A549 (cell line): ENCODE results near the gene AADACL4. TPM values are rescaled to one million over a fixed set of nuclear protein-coding genes. Genes with fewer than 3 reads are reported as not detected.

Source experiments
- ATAC-seq, 2 experiments: fragments of 200-7000 bp in 1 of 2; fragments of >200 bp in 1 of 2; cut with Nextera tagmentation in 1 of 2; cut with Tn5 transposase in 1 of 2; 3 replicates each; pipeline versions ENCODE4 v1.8.0 to v1.9.1; 2018 to 2020; ENCODE audit warnings: mild to moderate bottlenecking in 1 of 2, moderate library complexity in 1 of 2
- CTCF ChIA-PET: fragments of 300-600 bp; sonication (Branson Sonifier 250); formaldehyde crosslinking; extraction: SDS; loops from one replicate; lab custom pipeline; 2021; ENCODE audit warnings: antibody characterized with exemption, inconsistent platforms; lab: Yijun Ruan, JAX
- POLR2A ChIA-PET: fragments of 350-600 bp; formaldehyde crosslinking; extraction: SDS; loops from one replicate; lab custom pipeline; 2021; ENCODE audit warnings: antibody characterized with exemption, inconsistent platforms; lab: Yijun Ruan, JAX
- DNase-seq, 2 experiments: peaks; one replicate each; pipeline versions ENCODE4 v3.0.0 to v3.0.0-alpha.2; 2011 to 2016; ENCODE audit warnings: low read depth in 1 of 2, low spot score in 1 of 2
- FAIRE-seq: peaks from 2 replicates; lab custom pipeline; 2011; peaks lifted over from hg19 to GRCh38; lab: Jason Lieb, UNC
- H3K27ac ChIP-seq, 2 experiments: fragments of >200 bp; sonication (Bioruptor Twin); formaldehyde crosslinking; 3 replicates each; pipeline ENCODE4 v1.5.1; 2016 to 2017
- H3K4me1 ChIP-seq: fragments of >200 bp; sonication (Bioruptor Twin); formaldehyde crosslinking; 3 replicates; pipeline ENCODE4 v1.6.1; 2016
- H3K4me2 ChIP-seq: fragments of >200 bp; sonication (Bioruptor Twin); formaldehyde crosslinking; 3 replicates; pipeline ENCODE4 v1.6.1; 2016
- H3K4me3 ChIP-seq: fragments of >200 bp; sonication (Bioruptor Twin); formaldehyde crosslinking; 3 replicates; pipeline ENCODE4 v1.5.1; 2016
- H3K9me3 ChIP-seq: fragments of >200 bp; sonication (Bioruptor Twin); formaldehyde crosslinking; 3 replicates; pipeline ENCODE4 v1.6.1; 2016
- CBX8 ChIP-seq: fragments of 200-600 bp; sonication (generic); IDR thresholded peaks from 2 replicates; pipeline ENCODE4 v1.6.1; 2016
- CHD2 ChIP-seq: fragments of 150-350 bp; IDR thresholded peaks from 2 replicates; pipeline ENCODE4 v1.6.1; 2014; ENCODE audit warnings: low read length; ENCODE audit not compliant: partially characterized antibody
- EHMT2 ChIP-seq: fragments of 200-600 bp; sonication (generic); IDR thresholded peaks from 2 replicates; pipeline ENCODE4 v1.6.1; 2016; ENCODE audit warnings: antibody characterized with exemption, low read depth, mild to moderate bottlenecking, moderate library complexity
- ELK1 ChIP-seq: fragments of 150-350 bp; IDR thresholded peaks from 2 replicates; pipeline ENCODE4 v1.6.1; 2014; ENCODE audit warnings: low read depth, mild to moderate bottlenecking, low read length
- EP300 ChIP-seq, 2 experiments: fragments of >200 bp; sonication (Bioruptor Twin); formaldehyde crosslinking; IDR thresholded peaks; 2 replicates in 1 of 2; 3 replicates in 1 of 2; pipeline ENCODE4 v1.6.1; 2016 to 2017
- FOSB ChIP-seq: fragments of 250-450 bp; sonication (Bioruptor Pico); IDR thresholded peaks from 2 replicates; pipeline ENCODE4 v1.5.0; 2020; ENCODE audit warnings: mild to moderate bottlenecking, moderate library complexity
- HDAC2 ChIP-seq: fragments of 200-600 bp; sonication (generic); IDR thresholded peaks from 2 replicates; pipeline ENCODE4 v1.6.1; 2016
- JUN ChIP-seq, 2 experiments: fragments of >200 bp; sonication (Bioruptor Twin); formaldehyde crosslinking; IDR thresholded peaks; 2 replicates in 1 of 2; 3 replicates in 1 of 2; pipeline ENCODE4 v1.6.1; 2016 to 2017
- KDM5A ChIP-seq: fragments of 200-600 bp; sonication (generic); IDR thresholded peaks from 2 replicates; pipeline ENCODE4 v1.6.1; 2016; ENCODE audit warnings: antibody characterized with exemption, mild to moderate bottlenecking
- MAX ChIP-seq: IDR thresholded peaks from 2 replicates; pipeline ENCODE4 v1.6.1; 2012
- NFE2L2 ChIP-seq: fragments of 150-350 bp; conservative IDR thresholded peaks from 2 replicates; pipeline ENCODE4 v1.6.1; 2014; ENCODE audit warnings: low read length
- NPAS2 ChIP-seq: fragments of 250-450 bp; sonication (Bioruptor Pico); IDR thresholded peaks from 2 replicates; pipeline ENCODE4 v1.8.0; 2022; ENCODE audit warnings: mild to moderate bottlenecking, moderate library complexity, borderline replicate concordance
- NR3C1 ChIP-seq: fragments of >200 bp; sonication (Bioruptor Twin); formaldehyde crosslinking; IDR thresholded peaks from 3 replicates; pipeline ENCODE4 v1.6.1; 2017
- PHF8 ChIP-seq: fragments of 200-600 bp; sonication (generic); IDR thresholded peaks from 2 replicates; pipeline ENCODE4 v1.6.1; 2016; ENCODE audit warnings: low read depth, mild to moderate bottlenecking, antibody characterized with exemption, moderate library complexity, borderline replicate concordance
- POLR2AphosphoS2 ChIP-seq: conservative IDR thresholded peaks from 2 replicates; pipeline ENCODE4 v1.6.1; 2012; ENCODE audit warnings: low read length, improper control_type of control experiment, inconsistent platforms
- RNF2 ChIP-seq: fragments of 200-600 bp; sonication (generic); IDR thresholded peaks from 2 replicates; pipeline ENCODE4 v1.6.1; 2016; ENCODE audit warnings: low read depth, mild to moderate bottlenecking, antibody characterized with exemption, moderate library complexity, borderline replicate concordance
- TFCP2L1 ChIP-seq: fragments of 250-450 bp; sonication (Bioruptor Pico); IDR thresholded peaks from 2 replicates; pipeline ENCODE4 v1.5.0; 2021; ENCODE audit warnings: mild to moderate bottlenecking
- ZSCAN20 ChIP-seq: fragments of 250-450 bp; sonication (Bioruptor Pico); IDR thresholded peaks from 2 replicates; pipeline ENCODE4 v1.8.0; 2022; ENCODE audit warnings: mild to moderate bottlenecking, moderate library complexity
- WGBS: methylation state at CpG from one replicate; pipeline ENCODE4 v1.1.6; 2017; ENCODE audit errors: missing lambda C conversion rate; 5-methylcytosine and 5-hydroxymethylcytosine counted together
- polyA plus RNA-seq, 4 experiments: library from polyadenylated mRNA; depleted of rRNA in 3 of 4; stranded (reverse); fragments of >200 nt; fragmentation: RNase III in 1 of 4; extraction: RNeasy Plus Mini Kit Qiagen cat#74134 plus additional on column Dnase treatment in 1 of 4; gene quantifications; 2 replicates in 3 of 4; 3 replicates in 1 of 4; pipeline ENCODE4 v1.2.3, GENCODE V29; 2011 to 2017
- TF ChIP-seq, protein P1 (sequence below): IDR thresholded peaks from 2 replicates; pipeline ENCODE4 v1.6.1; 2012; ENCODE audit warnings: low read depth, borderline replicate concordance
- TF ChIP-seq, protein P2 (sequence below): fragments of 250-450 bp; sonication (Bioruptor Pico); IDR thresholded peaks from 2 replicates; pipeline ENCODE4 v1.5.0; 2021; ENCODE audit warnings: mild to moderate bottlenecking, moderate library complexity, borderline replicate concordance
- TF ChIP-seq, protein P3 (sequence below): fragments of 450-650 bp; IDR thresholded peaks from 2 replicates; pipeline ENCODE4 v1.6.1; 2014; ENCODE audit warnings: antibody characterized with exemption

The AADACL4 gene
- polyA plus RNA-seq, 2 of the 4 experiments (the other 2 are of a cell fraction), result not detected

DNA sequence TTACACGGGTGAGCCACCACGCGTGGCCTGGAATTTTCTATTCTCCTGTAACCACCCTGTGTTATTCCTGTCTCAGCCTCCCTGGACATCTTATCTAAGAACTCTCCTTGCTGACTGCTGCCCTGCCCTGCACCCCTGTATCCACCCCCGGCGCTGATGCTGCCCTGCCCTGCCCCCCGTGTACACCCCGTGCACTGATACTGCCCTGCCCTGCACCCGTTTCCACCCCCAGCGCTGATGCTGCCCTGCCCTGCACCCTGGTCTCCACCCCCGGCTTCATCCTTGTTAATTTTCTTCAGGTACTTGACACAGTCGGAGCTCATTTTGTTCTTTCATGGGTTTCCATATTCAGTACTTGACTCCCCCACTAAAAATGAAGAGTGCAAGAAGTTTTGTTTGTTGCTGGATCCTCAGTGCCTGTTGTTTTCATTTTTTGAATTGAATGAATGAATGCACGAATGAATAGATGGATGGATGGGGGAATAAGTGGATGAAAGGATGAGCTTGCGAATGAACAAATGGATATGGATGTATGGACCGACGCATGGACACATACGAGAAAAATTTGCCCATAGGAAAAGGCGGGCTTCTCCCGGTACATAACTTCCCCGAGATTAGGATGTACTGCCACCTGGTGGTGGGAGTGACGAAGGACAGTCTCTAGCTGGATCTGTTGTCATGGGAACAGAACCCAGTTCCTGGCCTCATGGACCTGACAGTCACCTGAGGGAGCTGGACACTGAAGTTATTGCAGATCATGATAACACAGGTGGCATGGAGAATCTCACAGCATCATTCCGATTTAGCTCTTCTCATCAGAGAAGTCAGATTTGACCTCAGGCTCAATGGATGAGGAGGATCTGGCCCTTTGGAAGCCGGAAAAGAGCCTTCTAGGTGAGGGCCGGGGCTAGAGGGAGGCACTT lies 14.9 kb downstream of the AADACL4 start (continued):
- TF ChIP-seq CHD2 (no peak), ELK1 (no peak), EP300 (IDR thresholded peaks at IDR 0.05) (no peak), KDM5A (no peak), POLR2AphosphoS2 (no peak), ZSCAN20 (no peak), MAX (peak; percentile 34; the same call in 1 of the 2 replicates), CBX8 (no peak)
- TF ChIP-seq, protein P1, sequence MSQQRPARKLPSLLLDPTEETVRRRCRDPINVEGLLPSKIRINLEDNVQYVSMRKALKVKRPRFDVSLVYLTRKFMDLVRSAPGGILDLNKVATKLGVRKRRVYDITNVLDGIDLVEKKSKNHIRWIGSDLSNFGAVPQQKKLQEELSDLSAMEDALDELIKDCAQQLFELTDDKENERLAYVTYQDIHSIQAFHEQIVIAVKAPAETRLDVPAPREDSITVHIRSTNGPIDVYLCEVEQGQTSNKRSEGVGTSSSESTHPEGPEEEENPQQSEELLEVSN, result 0 out of 2 replicates have a peak, but pooled peaks have one; percentile 47

DNA sequence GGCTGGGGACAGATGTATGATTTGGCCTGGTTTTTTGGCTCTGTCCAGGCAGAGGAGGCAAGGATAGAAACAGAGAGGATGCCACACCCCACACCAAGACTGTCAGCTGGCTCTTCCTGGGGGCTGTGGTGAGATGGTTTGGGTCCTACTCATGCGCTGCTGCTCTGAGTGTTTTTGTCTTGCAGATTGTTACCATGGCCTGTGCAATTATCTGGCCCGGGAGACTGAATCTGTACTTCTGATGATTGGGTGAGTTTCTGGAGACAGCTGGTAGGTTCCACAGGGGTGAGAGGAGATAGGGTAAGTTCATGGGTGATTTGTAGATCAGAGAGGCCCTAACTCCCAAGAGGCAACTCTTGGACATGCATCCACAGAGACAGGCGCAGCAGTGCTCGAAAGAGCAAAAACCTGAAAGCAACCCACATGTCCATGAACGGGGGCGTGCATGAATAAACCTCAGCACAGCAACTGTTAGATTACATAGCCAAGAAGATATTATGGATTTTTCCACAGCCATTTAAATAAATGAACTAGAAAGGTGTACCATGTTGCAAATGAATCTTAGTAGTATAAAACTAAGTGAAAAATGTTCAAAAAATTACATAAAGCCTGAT lies 17.8 kb downstream of the AADACL4 start:
- Histone ChIP-seq H3K9me3 (peaks cover 3% of the 10 kb centered on the region; the same call in 1 of the 3 replicates), H3K4me1 (0 out of 3 replicates have a peak, but pooled peaks cover 4% of the 10 kb centered on the region), H3K27ac (no peak overlapping the region), H3K4me3 (no peak overlapping the region), H3K4me2 (no peak overlapping the region)
- no peak for TF ChIP-seq NFE2L2
- TF ChIP-seq, protein P2, sequence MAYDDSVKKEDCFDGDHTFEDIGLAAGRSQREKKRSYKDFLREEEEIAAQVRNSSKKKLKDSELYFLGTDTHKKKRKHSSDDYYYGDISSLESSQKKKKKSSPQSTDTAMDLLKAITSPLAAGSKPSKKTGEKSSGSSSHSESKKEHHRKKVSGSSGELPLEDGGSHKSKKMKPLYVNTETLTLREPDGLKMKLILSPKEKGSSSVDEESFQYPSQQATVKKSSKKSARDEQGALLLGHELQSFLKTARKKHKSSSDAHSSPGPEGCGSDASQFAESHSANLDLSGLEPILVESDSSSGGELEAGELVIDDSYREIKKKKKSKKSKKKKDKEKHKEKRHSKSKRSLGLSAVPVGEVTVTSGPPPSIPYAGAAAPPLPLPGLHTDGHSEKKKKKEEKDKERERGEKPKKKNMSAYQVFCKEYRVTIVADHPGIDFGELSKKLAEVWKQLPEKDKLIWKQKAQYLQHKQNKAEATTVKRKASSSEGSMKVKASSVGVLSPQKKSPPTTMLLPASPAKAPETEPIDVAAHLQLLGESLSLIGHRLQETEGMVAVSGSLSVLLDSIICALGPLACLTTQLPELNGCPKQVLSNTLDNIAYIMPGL (CRISPR knock-in tag), result no peak
- no peak for TF ChIP-seq PHF8
- no peak for TF ChIP-seq JUN (IDR thresholded peaks at IDR 0.05)
- TF ChIP-seq FOSB (CRISPR knock-in tag), result no peak
- no peak for TF ChIP-seq POLR2AphosphoS2
- 78% methylated on average over 6 of the region's 6 CpGs for WGBS
- ATAC-seq (no peak), FAIRE-seq (no peak), DNase-seq (no peak)
- POLR2A ChIA-PET, result no interaction called here
- CTCF ChIA-PET, result interaction anchor here (0.6 kb wide), 1 partner anchor 71 kb away, joined by 3 read pairs; no protein-coding TSS in a partner anchor

DNA sequence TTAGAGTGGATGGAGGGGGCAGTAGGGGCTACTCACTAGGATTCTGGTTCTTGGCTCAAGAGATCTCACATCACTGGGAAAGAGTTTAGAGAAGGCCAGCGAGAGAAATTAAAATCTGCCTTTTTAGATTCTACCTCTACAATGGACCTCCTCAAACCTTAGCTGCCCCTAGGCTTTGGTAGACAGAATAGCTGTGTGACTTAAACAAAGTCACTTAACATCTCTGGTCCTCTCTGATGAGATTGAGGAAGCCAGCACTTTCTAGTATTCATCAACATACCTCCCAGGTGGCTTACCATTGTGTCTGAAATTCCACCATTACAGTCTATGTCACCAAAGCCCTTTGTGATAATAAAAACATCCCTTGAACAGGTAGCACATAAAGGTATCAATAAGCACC lies 18.7 kb downstream of the AADACL4 start:
- FAIRE-seq, result no peak
- H3K4me3 ChIP-seq, result no peak overlapping the region
- H3K27ac ChIP-seq, result no peak overlapping the region
- ChIA-PET CTCF (interaction anchor here (0.6 kb wide), 1 partner anchor 17 kb away, joined by 3 read pairs; no protein-coding TSS in a partner anchor), POLR2A (no interaction called here)
- H3K4me1 ChIP-seq, result 0 out of 3 replicates have a peak, but pooled peaks cover 4% of the 10 kb centered on the region
- H3K4me2 ChIP-seq, result no peak overlapping the region
- ATAC-seq, result no peak
- peaks cover 3% of the 10 kb centered on the region; the same call in 1 of the 3 replicates for H3K9me3 ChIP-seq
- no peak for DNase-seq
- 59% methylated on average over 1 of the region's 1 CpG for WGBS
- no peak for TF ChIP-seq HDAC2
- no peak for TF ChIP-seq NFE2L2
- TF ChIP-seq, protein P2 (CRISPR knock-in tag), result no peak
- TF ChIP-seq TFCP2L1 (CRISPR knock-in tag), result no peak
- TF ChIP-seq NPAS2, result no peak
- no peak for TF ChIP-seq CBX8
- TF ChIP-seq POLR2AphosphoS2, result no peak
- TF ChIP-seq NR3C1, result no peak
- no peak for TF ChIP-seq RNF2
- TF ChIP-seq, protein P3, sequence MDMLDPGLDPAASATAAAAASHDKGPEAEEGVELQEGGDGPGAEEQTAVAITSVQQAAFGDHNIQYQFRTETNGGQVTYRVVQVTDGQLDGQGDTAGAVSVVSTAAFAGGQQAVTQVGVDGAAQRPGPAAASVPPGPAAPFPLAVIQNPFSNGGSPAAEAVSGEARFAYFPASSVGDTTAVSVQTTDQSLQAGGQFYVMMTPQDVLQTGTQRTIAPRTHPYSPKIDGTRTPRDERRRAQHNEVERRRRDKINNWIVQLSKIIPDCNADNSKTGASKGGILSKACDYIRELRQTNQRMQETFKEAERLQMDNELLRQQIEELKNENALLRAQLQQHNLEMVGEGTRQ, result no peak
- no peak for TF ChIP-seq EHMT2
